H1 (cell line): ENCODE measurements around the gene RNF31. TPM values are rescaled to one million over a fixed set of nuclear protein-coding genes. Genes with fewer than 3 reads are reported as not detected.

Source experiments
- CTCF ChIA-PET: fragments of 300-600 bp; sonication (Branson Sonifier 250); formaldehyde crosslinking; loops from one replicate; lab custom pipeline; 2021; ENCODE audit not compliant: partially characterized antibody; lab: Charles Lee
- POLR2A ChIA-PET: fragments of 300-600 bp; sonication (Branson Sonifier 250); formaldehyde crosslinking; loops from one replicate; lab custom pipeline; 2021; ENCODE audit warnings: inconsistent platforms; ENCODE audit not compliant: partially characterized antibody; lab: Charles Lee
- DNase-seq, 2 experiments: peaks; one replicate each; pipeline versions ENCODE4 v3.0.0 to v3.0.0-alpha.2; 2010 to 2022; ENCODE audit warnings: low spot score in 2 of 2, low read depth in 1 of 2, mixed read lengths in 1 of 2
- FAIRE-seq: peaks from 2 replicates; lab custom pipeline; 2011; peaks lifted over from hg19 to GRCh38; lab: Jason Lieb, UNC
- H2AFZ ChIP-seq: 2 replicates; pipeline ENCODE4 v1.8.1; 2012; ENCODE audit warnings: low read length, inconsistent platforms
- H2AK5ac ChIP-seq: 2 replicates; pipeline ENCODE4 v1.6.1; 2013; ENCODE audit warnings: low read depth, low read length
- H2BK120ac ChIP-seq: replicated peaks from 2 replicates; pipeline ENCODE3; 2013; ENCODE audit warnings: low read depth, low read length, inconsistent platforms
- H2BK12ac ChIP-seq: 2 replicates; pipeline ENCODE4 v1.6.1; 2013; ENCODE audit warnings: low read depth, low read length
- H2BK15ac ChIP-seq: 2 replicates; pipeline ENCODE4 v1.6.1; 2013; ENCODE audit warnings: low read length
- H2BK20ac ChIP-seq: 2 replicates; pipeline ENCODE4 v1.6.1; 2013; ENCODE audit warnings: low read length
- H2BK5ac ChIP-seq: 2 replicates; pipeline ENCODE4 v1.6.1; 2013; ENCODE audit warnings: low read depth, low read length
- H3K14ac ChIP-seq: 2 replicates; pipeline ENCODE4 v1.6.1; 2013; ENCODE audit warnings: inconsistent platforms; ENCODE audit not compliant: insufficient read length
- H3K18ac ChIP-seq: 2 replicates; pipeline ENCODE4 v1.6.1; 2013; ENCODE audit warnings: low read length; ENCODE audit errors: extremely low read depth
- H3K23ac ChIP-seq: 2 replicates; pipeline ENCODE4 v1.6.1; 2013; ENCODE audit warnings: inconsistent platforms; ENCODE audit not compliant: insufficient read length
- H3K23me2 ChIP-seq: 2 replicates; pipeline ENCODE4 v1.6.1; 2013; ENCODE audit warnings: low read depth, low read length
- H3K27ac ChIP-seq: 2 replicates; pipeline ENCODE4 v1.6.1; 2011; ENCODE audit warnings: low read depth, low read length, inconsistent platforms
- H3K27me3 ChIP-seq, 4 experiments: replicated peaks in 1 of 4; 1 replicate in 1 of 4; 2 replicates in 3 of 4; pipeline versions ENCODE4 v1.6.1 to v1.8.1; 2011 to 2013; ENCODE audit warnings: low read length in 3 of 4, mild to moderate bottlenecking in 3 of 4, inconsistent platforms in 2 of 4, mixed read lengths in 2 of 4, moderate library complexity in 1 of 4; ENCODE audit not compliant: control insufficient read depth in 3 of 4, insufficient read depth in 3 of 4; ENCODE audit errors: extremely low read depth in 1 of 4
- H3K36me3 ChIP-seq, 4 experiments: 2 replicates each; pipeline versions ENCODE4 v1.6.1 to v1.8.1; 2011 to 2013; ENCODE audit warnings: mild to moderate bottlenecking in 4 of 4, low read length in 3 of 4, moderate library complexity in 2 of 4, control low read depth in 1 of 4, inconsistent platforms in 1 of 4; ENCODE audit not compliant: insufficient read depth in 4 of 4, control insufficient read depth in 2 of 4
- H3K4ac ChIP-seq: replicated peaks from 2 replicates; pipeline ENCODE3; 2013; ENCODE audit warnings: low read length, low read depth, mixed read lengths, inconsistent platforms; ENCODE audit not compliant: insufficient read length
- H3K4me1 ChIP-seq, 4 experiments: replicated peaks in 1 of 4; 1 replicate in 1 of 4; 2 replicates in 3 of 4; pipeline versions ENCODE4 v1.6.1 to v1.8.1; 2011 to 2013; ENCODE audit warnings: low read length in 3 of 4, inconsistent platforms in 2 of 4, mixed read lengths in 1 of 4; ENCODE audit not compliant: insufficient read depth in 4 of 4, control insufficient read depth in 3 of 4
- H3K4me2 ChIP-seq, 2 experiments: 2 replicates each; pipeline versions ENCODE4 v1.6.1 to v1.8.1; 2011 to 2013; ENCODE audit warnings: low read depth in 2 of 2, low read length in 2 of 2, control low read depth in 1 of 2, inconsistent platforms in 1 of 2, mild to moderate bottlenecking in 1 of 2; ENCODE audit not compliant: insufficient read depth in 1 of 2
- H3K4me3 ChIP-seq, 4 experiments: fragments of 200-600, 300-600 bp in 1 of 4; sonication (generic), shearing (Covaris generic), sonication (Bioruptor Twin) in 1 of 4; 2 replicates each; pipeline versions ENCODE4 v1.5.1 to v1.8.1; 2011 to 2016; ENCODE audit warnings: low read length in 4 of 4, low read depth in 3 of 4, control low read depth in 2 of 4, inconsistent platforms in 2 of 4, mild to moderate bottlenecking in 2 of 4, mixed read lengths in 1 of 4, moderate library complexity in 1 of 4; ENCODE audit not compliant: insufficient read depth in 2 of 4; ENCODE audit errors: extremely low read depth in 1 of 4
- H3K56ac ChIP-seq: replicated peaks from 2 replicates; pipeline ENCODE3; 2013; ENCODE audit warnings: low read depth, mild to moderate bottlenecking, mixed read lengths, low read length, inconsistent platforms; ENCODE audit not compliant: insufficient read length
- H3K79me1 ChIP-seq: 2 replicates; pipeline ENCODE4 v1.6.1; 2013; ENCODE audit warnings: low read depth, low read length, control low read depth
- H3K79me2 ChIP-seq, 2 experiments: 2 replicates each; pipeline versions ENCODE4 v1.6.1 to v1.8.1; 2012 to 2013; ENCODE audit warnings: low read length in 2 of 2, mild to moderate bottlenecking in 2 of 2, inconsistent platforms in 1 of 2; ENCODE audit not compliant: insufficient read depth in 2 of 2, control insufficient read depth in 1 of 2
- H3K9ac ChIP-seq, 4 experiments: replicated peaks in 1 of 4; 1 replicate in 1 of 4; 2 replicates in 3 of 4; pipeline versions ENCODE4 v1.6.1 to v1.8.1; 2011 to 2013; ENCODE audit warnings: low read depth in 3 of 4, low read length in 3 of 4, control low read depth in 2 of 4, mild to moderate bottlenecking in 2 of 4, moderate library complexity in 2 of 4, inconsistent platforms in 1 of 4; ENCODE audit errors: extremely low read depth in 1 of 4
- H3K9me3 ChIP-seq, 2 experiments: 2 replicates each; pipeline versions ENCODE4 v1.6.1 to v1.8.1; 2012 to 2013; ENCODE audit warnings: mild to moderate bottlenecking in 2 of 2, moderate library complexity in 2 of 2, control low read depth in 1 of 2, inconsistent platforms in 1 of 2, low read depth in 1 of 2, low read length in 1 of 2, mixed read lengths in 1 of 2; ENCODE audit not compliant: insufficient read depth in 2 of 2
- H4K20me1 ChIP-seq, 2 experiments: replicated peaks in 1 of 2; 2 replicates each; pipeline versions ENCODE3 to v1.8.1; 2011 to 2013; ENCODE audit warnings: inconsistent platforms in 2 of 2, low read length in 2 of 2, mild to moderate bottlenecking in 1 of 2; ENCODE audit not compliant: insufficient read depth in 2 of 2, control insufficient read depth in 1 of 2
- H4K5ac ChIP-seq: 2 replicates; pipeline ENCODE4 v1.6.1; 2013; ENCODE audit warnings: low read length, low read depth, mixed read lengths, inconsistent platforms; ENCODE audit not compliant: insufficient read length
- H4K8ac ChIP-seq: 2 replicates; pipeline ENCODE4 v1.8.0; 2013; ENCODE audit warnings: mild to moderate bottlenecking, moderate library complexity, low read length, inconsistent platforms; ENCODE audit not compliant: insufficient read depth; ENCODE audit errors: extremely low read depth
- H4K91ac ChIP-seq: replicated peaks from 2 replicates; pipeline ENCODE3; 2013; ENCODE audit warnings: low read length, mixed read lengths, inconsistent platforms; ENCODE audit not compliant: insufficient read length
- ASH2L ChIP-seq: fragments of 200-600, 300-600 bp; sonication (generic); IDR thresholded peaks from one replicate; pipeline ENCODE4 v1.7.1; 2017; ENCODE audit warnings: low read length
- CHD2 ChIP-seq: IDR thresholded peaks from 2 replicates; pipeline ENCODE4 v1.6.1; 2012; ENCODE audit warnings: low read length, improper control_type of control experiment
- CTBP2 ChIP-seq: IDR thresholded peaks from 2 replicates; pipeline ENCODE4 v1.7.0; 2011; ENCODE audit warnings: borderline replicate concordance, mild to moderate bottlenecking, moderate library complexity, mixed read lengths, low read length; ENCODE audit not compliant: insufficient read depth, insufficient read length
- MAFK ChIP-seq: IDR thresholded peaks from 2 replicates; pipeline ENCODE4 v1.6.1; 2012; ENCODE audit warnings: low read depth, mild to moderate bottlenecking, improper control_type of control experiment, low read length
- PHF8 ChIP-seq: fragments of 200-600 bp; sonication (generic); conservative IDR thresholded peaks from 2 replicates; pipeline ENCODE4 v1.7.1; 2012; ENCODE audit warnings: low read depth, mild to moderate bottlenecking, inconsistent platforms, low read length, moderate library complexity
- POLR2A ChIP-seq, 2 experiments: IDR thresholded peaks; 1 replicate in 1 of 2; 2 replicates in 1 of 2; pipeline ENCODE4 v1.6.1; 2011; ENCODE audit warnings: low read depth in 2 of 2, low read length in 2 of 2, mild to moderate bottlenecking in 2 of 2; ENCODE audit errors: control extremely low read depth in 1 of 2
- SP2 ChIP-seq: IDR thresholded peaks from 2 replicates; pipeline ENCODE4 v1.6.1; 2012; ENCODE audit warnings: mild to moderate bottlenecking, low read length, inconsistent platforms
- TAF1 ChIP-seq: IDR thresholded peaks from 2 replicates; pipeline ENCODE4 v1.6.1; 2011; ENCODE audit warnings: mild to moderate bottlenecking, low read depth, low read length
- WGBS, 2 experiments: shearing (Covaris generic) in 1 of 2; methylation state at CpG; one replicate each; pipeline versions ENCODE4 v1.1.6 to v1.1.7; 2013 to 2015; ENCODE audit warnings: low lambda C conversion rate in 2 of 2, mixed read lengths in 2 of 2, inconsistent platforms in 1 of 2, low coverage in 1 of 2, missing lambda C conversion rate in 1 of 2; ENCODE audit not compliant: insufficient replicate concordance in 2 of 2, insufficient coverage in 1 of 2, insufficient read length in 1 of 2; ENCODE audit errors: extremely low coverage in 1 of 2, missing lambda C conversion rate in 1 of 2; 5-methylcytosine and 5-hydroxymethylcytosine counted together
- polyA plus RNA-seq, 7 experiments: library from polyadenylated mRNA; depleted of rRNA in 3 of 7; stranded (reverse) in 5 of 7; unstranded in 2 of 7; fragments of >200 nt in 5 of 7; fragments of 200-250 nt in 2 of 7; gene quantifications; 1 replicate in 5 of 7; 2 replicates in 1 of 7; 4 replicates in 1 of 7; pipeline versions ENCODE4 v1.2.1 to v1.2.3, GENCODE V29; 2011 to 2013; ENCODE audit warnings: missing spikeins in 2 of 7, mixed read lengths in 2 of 7
- total RNA-seq: library from RNA; stranded (reverse); fragmentation: NEBNext Ultra II Directional; extraction: Animal tissue kit (Norgen Biotek cat#: 25700); gene quantifications from 2 replicates; pipeline ENCODE4 v1.2.1, GENCODE V29; 2021
- TF ChIP-seq, protein P1 (sequence below): IDR thresholded peaks from 2 replicates; pipeline ENCODE4 v1.6.1; 2012; ENCODE audit warnings: inconsistent platforms
- TF ChIP-seq, protein P2 (sequence below): IDR thresholded peaks from 2 replicates; pipeline ENCODE4 v1.6.1; 2012; ENCODE audit warnings: inconsistent platforms

Gene RNF31
- total and polyA plus RNA-seq, 2 of the 8 experiments (the other 6 are each of a cell fraction or from before 2014, with no cell fraction given): 17.5 to 72.0 TPM

DNA sequence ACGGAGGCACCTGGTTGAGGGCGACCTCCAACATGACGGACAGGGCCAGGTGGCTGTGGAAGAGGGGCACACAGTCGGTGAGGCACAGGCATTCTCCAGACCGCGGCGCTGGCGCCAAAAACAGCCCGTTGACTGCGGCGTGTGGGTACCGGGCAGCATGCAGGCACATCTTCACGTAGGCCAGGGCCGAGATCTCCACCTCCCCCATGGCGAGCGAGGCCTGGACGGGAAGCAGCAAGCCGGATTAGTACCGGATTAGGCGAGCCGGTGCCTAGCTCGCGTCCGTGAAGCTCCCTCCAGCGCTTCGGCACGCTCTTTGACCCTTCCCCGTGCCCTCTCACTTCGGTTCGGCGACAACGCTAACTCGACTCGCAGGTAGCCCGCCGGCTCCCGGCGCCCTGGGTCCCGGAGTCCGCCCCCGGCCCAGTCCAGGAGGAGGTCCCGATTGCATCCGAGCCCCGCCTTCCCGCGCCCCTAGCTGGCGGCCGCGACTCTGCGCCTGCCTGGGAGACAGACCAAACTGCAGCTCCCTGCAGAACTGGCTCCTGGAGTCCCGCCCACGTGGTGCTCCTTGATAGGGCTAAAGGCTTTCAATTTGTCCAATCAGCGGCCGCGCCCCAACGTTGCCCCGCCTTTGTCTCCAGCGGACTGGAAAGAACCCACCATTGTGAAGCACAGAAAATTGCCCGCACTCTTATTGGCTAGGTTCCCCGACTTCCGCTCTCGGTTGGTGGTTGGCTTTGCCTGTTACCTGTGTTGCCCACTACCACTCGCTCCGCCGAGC, 6.0 kb upstream of the RNF31 start, which contains the start of gene EMC9:
TSS of gene EMC9 (minus strand) at position 495 of the 784 bp plus-strand sequence. CDS start at position 208, 287 bp downstream.
- Histone ChIP-seq H3K79me1 (peaks cover 7% of the 10 kb centered on the region; the same call in 1 of the 2 replicates), H3K14ac (no peak within 1 kb of the TSS), H3K9me3 (no peaks in the 10 kb centered on the region), H3K4me3 (peak within 1 kb of the TSS; percentile 79 to 99 (median 94)), H3K79me2 (peaks cover 0 to 20% of the 10 kb centered on the region in 2 experiments; a peak in 2 of 4 replicates), H3K36me3 (peaks cover 8 to 33% (median 16%) of the 10 kb centered on the region in 4 experiments; a peak in 6 of 8 replicates), H2AK5ac (peak within 1 kb of the TSS; percentile 68; the same call in 1 of the 2 replicates), H3K4me2 (peak within 1 kb of the TSS; percentile 53 to 90), H2BK120ac (no peak within 1 kb of the TSS), H2BK15ac (peak within 1 kb of the TSS; percentile 89), H3K23me2 (peaks cover 5% of the 10 kb centered on the region; the same call in 1 of the 2 replicates), H4K91ac (peak within 1 kb of the TSS; percentile 96), H4K8ac (peak within 1 kb of the TSS; percentile 85), H2BK20ac (no peak within 1 kb of the TSS), H4K5ac (peak within 1 kb of the TSS; percentile 94), H2BK5ac (peak within 1 kb of the TSS; percentile 98), H4K20me1 (peaks cover 0 to 1% of the 10 kb centered on the region in 2 experiments), H3K4ac (peak within 1 kb of the TSS; percentile 76), H3K27me3 (no peaks in the 10 kb centered on the region), H3K27ac (peak within 1 kb of the TSS; percentile 92), H3K56ac (peak within 1 kb of the TSS; percentile 88), H2AFZ (peak within 1 kb of the TSS; percentile 37; the same call in 1 of the 2 replicates), H3K4me1 (peaks cover 4 to 13% (median 7%) of the 10 kb centered on the region in 4 experiments; a peak in 6 of 7 replicates), H3K9ac (peak within 1 kb of the TSS; percentile 83 to 96 (median 92)), H3K18ac (peak within 1 kb of the TSS; percentile 97), H2BK12ac (peak within 1 kb of the TSS; percentile 91), H3K23ac (no peak within 1 kb of the TSS)
- WGBS, 2 experiments: 1% methylated on average over 44 of the region's 65 CpGs; no CpG with 5 or more reads in 1 of the 2 experiments
- ChIA-PET POLR2A (interaction anchor here (0.7 to 10.5 kb wide), 22 partner anchors 9 to 290 kb away, joined by 3 to 118 read pairs (median 4); partner anchors contain the start of genes CARMIL3, CHMP4A, DCAF11 and FITM1), CTCF (interaction anchor here (0.9 to 2.8 kb wide), 5 partner anchors 9 to 241 kb away, joined by 3 to 10 read pairs (median 3); partner anchors contain the start of genes DCAF11 and NRL)
- DNase-seq (peak; percentile 98 to 100), FAIRE-seq (no peak)
- TF ChIP-seq SP2 (peak; percentile 52; the same call in 1 of the 2 replicates), ASH2L (no peak), TAF1 (peak; percentile 92), CTBP2 (no peak), MAFK (no peak), CHD2 (peak; percentile 72), POLR2A (IDR thresholded peaks at IDR 0.05; ENCODE audit: control extremely low read depth in 1 of 2, low read depth in 2 of 2, low read length in 2 of 2) (peak; percentile 81 to 84), PHF8 (peak; percentile 84)
- TF ChIP-seq, protein P1, sequence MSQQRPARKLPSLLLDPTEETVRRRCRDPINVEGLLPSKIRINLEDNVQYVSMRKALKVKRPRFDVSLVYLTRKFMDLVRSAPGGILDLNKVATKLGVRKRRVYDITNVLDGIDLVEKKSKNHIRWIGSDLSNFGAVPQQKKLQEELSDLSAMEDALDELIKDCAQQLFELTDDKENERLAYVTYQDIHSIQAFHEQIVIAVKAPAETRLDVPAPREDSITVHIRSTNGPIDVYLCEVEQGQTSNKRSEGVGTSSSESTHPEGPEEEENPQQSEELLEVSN: 0 out of 2 replicates have a peak, but pooled peaks have one; percentile 41
- TF ChIP-seq, protein P2, sequence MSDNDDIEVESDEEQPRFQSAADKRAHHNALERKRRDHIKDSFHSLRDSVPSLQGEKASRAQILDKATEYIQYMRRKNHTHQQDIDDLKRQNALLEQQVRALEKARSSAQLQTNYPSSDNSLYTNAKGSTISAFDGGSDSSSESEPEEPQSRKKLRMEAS: peak; percentile 52
